GM18868 (cell line): Measurements from ENCODE around the gene BTBD19.
"Not testable (repeated sequence)": the region's sequence is repeated elsewhere in the genome, so short reads cannot be mapped to it uniquely, and the experiment has no call there.

Source experiments
- ATAC-seq: cut with Tn5 transposase; IDR thresholded peaks from one replicate; pipeline ENCODE4 v1.9.1; 2021; ENCODE audit warnings: mild to moderate bottlenecking, moderate library complexity; ENCODE audit not compliant: unreplicated experiment

Gene BTBD19

DNA sequence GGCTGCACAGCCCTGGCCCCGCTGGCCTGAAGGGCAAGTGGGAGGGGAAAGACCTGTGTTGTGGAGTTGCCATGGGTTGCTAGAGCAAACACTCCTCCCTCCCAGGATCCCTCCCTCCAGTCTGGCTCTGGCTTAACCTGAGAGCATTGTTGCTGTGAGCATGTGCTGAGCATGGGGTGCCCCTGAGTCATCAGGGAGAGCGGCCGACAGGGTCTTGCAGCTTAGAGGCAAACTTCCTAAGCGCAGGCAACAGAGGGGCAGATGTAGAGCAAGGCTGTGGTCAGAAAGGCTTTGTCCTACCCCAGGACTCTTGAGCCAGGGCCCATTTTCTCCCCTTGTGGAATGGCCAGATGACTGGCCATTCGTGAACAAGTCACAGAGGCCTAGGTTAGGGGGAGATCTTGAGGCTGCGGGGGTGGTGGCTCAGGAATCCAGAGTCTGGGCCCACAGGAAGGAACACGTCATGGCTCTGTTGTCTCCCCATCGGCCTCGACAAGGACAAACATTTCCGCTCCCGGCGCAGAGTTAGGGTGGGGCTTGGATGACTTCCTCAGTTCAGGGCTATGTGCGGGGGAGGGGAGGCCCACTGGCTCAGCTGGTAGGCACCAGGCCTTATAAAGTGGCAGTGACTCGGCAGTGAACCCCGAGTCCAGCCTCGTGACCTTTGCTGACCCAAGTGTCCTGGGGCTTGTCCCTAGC lies 810 bp upstream of the BTBD19 start:
- ATAC-seq: peak; percentile 31

DNA sequence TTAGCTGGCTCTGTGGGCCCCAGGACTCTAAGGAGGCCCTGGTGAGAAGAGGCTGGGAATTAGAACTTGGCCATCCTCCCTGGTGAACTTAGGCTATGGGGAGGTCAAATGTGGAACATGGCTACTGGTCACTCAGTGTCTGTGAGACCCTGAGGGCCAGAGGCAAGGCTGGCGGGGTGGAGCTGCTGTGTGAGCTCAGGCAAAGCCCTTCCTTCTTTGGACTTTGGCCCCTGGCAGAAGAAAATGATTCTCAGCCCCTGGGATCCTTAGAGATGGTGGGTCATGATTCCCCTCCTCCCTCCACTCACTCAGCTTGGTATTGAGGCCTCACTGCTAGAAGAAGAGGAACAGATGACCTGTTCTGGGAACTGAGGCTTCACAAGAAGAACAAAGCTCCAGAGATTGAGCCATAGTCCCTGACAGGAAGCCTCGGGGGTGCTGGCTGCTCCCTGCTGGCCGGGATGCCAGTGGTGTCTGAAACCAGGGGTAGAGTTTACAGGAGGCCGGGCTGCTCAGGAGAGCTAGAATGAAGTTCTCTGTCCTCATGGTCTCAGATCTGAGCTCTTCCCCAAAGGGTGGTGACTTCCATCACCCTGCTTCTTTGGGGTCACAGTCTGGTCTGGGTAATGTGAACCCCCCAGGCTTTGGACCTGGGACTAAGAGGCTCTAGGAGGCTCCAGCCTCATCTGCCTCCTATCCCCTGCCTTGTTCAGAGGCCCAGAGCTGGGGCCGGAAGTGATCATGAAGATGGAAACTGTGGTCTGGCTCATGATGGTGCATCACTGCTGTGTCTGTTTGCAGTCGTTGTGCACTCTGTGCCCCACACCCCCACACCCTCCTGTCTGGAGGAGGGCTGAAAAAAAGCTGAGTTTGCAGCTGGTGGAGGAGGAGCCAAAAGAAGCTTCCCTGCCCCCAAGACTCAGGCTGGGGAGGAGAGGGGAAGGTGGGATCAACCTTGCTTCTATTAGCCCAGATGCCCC lies 905 bp downstream of the BTBD19 start:
- ATAC-seq: peak; percentile 55

DNA sequence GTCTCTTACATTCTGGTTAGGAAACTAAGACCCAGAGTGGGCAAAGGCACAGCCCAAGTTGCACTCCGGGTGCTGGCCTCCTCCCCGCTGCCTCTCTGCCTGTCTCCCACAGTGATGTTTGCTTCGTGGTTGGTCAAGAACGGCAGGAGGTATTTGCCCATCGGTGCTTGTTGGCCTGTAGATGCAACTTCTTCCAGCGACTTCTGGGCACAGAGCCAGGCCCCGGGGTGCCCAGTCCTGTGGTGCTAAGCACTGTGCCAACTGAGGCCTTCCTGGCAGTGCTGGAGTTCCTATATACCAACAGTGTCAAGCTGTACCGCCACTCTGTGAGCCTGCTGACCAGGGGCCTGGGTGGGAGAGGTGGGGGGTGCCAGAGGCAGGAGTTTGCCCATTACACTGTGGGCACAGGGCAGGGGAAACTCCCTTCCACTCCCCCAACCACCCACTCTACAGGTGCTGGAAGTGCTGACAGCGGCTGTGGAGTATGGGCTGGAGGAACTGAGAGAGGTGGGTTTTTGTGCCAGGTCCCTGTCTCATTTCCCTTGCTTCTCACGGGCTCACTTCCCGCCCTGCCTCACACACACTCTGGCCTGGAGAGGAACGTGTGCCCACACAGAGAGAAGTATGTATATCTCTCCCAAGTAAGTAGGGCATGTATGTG lies 1.9 kb downstream of the BTBD19 start:
- no peak for ATAC-seq

DNA sequence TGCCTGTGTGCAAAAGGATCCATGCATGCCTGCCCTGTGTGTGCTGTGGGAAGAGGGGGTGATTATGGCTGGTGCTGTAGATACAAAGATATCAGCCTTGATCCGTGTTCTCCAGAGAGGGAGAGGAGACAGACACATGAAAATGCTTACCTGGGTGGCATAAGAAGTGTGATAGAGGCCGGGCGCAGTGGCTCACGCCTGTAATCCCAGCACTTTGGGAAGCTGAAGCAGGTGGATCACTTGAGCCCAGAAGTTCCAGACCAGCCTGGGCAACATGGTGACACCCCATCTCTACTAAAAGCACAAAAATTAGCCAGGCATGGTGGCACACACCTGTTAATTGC lies 2.4 kb downstream of the BTBD19 start:
- not testable (repeated sequence) for ATAC-seq

DNA sequence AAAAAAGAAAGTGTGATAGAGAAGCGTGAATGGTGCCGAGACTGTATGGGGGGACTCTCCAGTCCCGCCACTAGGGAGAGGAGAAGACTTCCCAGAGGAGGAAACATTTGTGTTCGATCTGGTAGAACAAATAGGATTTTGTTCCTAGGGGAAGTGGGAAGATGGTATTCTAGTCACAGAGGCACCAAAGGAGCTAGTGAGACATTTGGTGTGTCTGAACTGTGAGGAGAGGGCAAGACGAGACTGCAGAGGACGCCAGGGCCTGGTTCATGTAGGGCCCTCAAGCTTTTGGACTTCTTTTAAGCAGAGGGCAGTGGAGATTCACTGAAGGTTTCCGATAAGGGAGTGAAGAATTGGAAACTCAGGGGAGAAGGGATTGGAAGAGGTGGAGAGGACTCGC lies 2.9 kb downstream of the BTBD19 start:
- no peak for ATAC-seq

DNA sequence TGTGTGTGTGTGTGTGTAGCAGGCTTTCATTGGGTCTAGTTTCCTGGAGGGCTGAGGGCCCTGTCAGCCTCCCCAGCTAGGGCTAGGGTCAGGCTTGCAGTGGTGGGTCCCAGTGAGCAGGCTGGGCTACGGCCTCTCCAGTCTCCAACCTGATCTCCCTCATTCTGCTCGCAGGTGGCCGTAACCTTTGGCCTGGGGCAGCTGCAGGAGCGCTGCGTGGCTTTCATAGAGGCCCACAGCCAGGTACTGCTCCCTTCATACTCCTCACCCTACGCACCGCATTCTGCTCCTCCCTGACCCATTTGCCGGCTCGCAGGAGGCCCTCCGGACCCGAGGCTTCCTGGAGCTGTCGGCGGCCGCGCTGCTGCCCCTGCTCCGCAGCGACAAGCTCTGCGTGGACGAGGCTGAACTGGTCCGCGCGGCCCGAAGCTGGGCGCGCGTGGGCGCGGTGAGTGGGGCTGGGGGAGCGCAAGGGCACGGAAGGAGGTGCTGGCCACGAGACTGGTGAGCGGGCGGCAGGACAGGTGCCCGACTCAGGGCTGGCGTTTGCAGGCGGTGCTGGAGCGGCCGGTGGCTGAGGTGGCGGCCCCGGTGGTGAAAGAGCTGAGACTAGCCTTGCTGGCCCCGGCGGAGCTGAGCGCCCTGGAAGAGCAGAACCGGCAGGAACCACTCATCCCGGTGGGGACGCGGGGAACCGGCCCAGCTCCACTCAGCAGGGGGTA lies 4.7 kb downstream of the BTBD19 start:
- no peak for ATAC-seq

DNA sequence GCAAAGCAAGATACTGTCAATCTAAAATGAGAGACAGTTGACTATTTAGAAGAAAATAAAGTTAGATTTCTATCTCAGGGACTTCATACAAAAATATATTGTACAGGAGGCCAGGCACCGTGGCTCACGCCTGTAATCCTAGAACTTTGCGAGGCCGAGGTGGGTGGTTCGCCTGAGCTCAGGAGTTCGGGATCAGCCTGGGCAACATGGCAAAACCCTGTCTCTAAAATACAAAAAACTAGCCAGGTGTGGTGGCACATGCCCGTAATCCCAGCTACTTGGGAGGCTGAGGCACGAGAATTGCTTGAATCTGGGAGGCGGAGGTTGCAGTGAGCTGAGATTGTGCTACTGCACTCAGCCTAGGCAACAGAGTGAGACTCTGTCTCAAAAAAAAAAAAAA lies 7.6 kb downstream of the BTBD19 start:
- not testable (repeated sequence) for ATAC-seq

DNA sequence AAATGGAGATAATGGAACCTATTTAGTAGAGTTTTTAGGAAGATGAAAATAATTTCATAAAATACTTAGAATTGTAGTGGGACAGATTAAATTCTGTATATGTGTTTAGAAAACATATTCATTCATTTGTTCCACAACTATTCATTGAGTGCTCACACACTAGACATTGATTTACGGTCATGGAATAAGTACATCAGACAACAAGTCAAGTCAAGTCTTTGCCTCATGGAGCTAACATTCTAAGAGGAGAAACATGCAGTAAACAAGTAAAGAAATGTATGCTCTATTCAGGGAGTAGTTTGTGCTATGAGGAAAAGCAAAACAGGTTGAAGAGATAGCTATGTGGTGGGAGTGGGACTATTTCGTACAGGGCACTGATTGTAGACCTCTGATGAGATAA lies 9.0 kb downstream of the BTBD19 start:
- ATAC-seq: no peak

DNA sequence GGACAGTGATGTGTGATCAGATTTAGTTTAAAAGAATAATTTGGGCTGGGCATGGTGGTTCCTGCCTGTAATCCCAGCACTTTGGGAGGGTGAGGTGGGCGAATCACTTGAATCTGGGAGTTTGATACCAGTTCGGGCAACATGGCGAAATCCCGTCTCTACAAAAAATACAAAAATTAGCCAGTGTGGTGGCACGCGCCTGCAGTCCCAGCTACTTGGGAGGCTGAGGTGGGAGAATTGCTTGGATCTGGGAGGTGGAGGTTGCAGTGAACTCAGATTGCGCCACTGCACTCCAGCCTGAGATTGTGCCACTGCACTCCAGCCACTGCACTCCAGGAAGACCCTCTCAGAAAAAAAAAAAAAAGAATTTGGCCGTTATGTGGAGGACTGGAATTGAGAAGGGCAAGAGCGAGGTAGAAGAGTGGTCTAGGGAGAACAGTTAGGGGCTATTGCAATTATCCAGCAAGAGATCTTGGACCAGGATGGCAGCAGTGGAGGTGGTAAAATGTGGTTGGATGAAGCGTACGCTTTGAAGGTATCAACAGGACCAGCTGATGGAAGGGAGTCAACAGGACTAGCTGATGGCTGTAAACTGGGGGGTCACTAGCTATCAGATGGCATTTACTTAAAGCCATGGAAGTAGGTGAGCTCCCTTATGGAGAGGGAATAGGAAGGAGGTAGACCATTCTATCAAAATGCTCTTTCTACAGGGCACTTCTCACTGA lies 9.6 kb downstream of the BTBD19 start:
- ATAC-seq: no peak

DNA sequence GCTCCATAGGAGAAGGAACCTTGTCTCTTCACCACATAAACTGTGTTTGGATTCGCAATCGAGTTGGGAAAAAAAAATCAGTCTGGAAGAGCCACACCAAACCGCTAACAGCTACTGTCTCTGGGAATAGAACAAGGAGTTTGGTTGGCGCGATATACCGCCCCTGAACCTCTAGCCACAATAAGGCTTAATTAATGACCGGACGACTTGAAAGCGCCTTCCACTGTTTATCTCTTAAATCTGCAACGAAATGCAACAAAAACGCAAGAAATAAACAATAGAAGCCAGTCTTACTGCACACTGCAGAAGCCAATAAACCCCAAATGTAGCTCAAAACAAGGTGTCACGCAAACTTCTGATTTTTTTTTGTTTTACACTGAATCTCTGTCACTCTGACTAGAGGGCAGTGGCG lies 10.9 kb downstream of the BTBD19 start:
- ATAC-seq: no peak

DNA sequence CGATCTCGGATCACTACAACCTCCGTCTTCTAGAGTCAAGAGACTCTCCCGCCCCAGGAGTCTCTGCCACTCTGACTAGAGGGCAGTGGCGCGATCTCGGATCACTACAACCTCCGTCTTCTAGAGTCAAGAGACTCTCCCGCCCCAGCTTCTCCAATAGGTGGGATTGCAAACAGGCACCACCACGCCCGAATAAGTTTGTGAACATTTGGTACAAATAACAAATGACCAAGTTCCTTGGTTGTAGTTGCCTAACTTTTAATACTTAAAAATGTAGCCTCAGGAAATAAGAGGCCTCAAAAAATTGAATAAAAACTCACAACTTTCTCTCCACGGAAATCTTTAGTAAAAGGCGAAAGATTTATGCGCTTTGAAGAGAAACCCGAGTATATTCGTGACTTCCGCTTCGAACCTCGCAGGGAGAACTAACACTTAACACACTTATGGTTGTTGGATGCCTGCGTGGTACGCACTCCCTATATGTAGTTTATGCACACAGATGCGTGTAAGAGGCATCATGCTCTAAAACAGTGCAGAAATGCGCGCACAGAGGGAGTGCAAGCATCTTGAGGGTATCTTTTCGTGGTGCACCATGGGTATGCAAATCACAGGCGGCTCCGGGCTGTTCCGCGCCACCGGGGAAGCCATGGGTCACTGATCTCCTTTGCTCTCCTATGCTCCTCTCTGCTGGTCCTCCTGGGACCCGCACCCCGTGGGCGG lies 11.4 kb downstream of the BTBD19 start:
- peak; percentile 85 for ATAC-seq

DNA sequence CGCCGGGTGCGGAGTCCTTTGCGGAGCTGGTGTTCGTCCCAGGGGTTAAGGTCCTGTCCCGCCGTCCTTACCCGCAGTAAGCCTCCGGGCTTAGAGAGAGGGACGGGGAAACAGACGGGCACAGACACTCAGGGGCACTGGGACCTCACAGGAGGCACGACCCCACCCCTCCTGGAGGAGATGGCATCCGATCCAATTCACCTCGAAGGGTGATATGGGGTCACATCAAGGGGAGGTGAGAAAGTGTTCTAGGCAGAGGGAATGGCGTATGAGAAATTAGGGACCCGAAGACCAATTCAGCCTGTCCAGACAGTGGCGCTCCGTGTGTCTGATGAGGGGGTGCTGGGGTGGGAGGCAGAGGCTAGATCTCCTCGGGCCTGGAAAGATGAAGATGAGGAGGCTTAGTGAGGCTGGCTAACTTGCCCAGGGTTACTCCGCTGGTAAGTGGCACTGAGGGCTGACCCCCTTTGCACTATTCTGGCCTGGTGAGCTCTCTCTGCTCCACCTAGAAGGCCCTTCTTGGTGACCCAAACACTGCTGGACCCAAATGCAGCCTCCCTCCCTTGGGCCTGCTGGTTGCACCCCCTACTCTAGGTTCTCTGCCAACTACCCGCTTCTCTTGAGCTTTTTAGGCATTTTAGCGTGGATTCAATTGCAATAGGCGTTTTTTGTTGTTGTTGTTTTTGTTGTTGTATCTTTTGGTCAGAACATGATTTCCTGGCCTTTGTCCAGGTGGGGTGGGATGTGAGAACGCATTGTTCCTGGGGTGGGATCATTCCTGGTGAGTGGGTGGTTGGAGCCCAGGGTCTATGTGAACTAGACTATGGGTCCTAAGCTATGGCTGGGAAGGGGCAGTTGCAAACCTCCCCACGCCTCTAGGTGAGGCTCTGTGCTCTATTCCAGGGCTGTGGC lies 12.3 kb downstream of the BTBD19 start:
- no peak for ATAC-seq

DNA sequence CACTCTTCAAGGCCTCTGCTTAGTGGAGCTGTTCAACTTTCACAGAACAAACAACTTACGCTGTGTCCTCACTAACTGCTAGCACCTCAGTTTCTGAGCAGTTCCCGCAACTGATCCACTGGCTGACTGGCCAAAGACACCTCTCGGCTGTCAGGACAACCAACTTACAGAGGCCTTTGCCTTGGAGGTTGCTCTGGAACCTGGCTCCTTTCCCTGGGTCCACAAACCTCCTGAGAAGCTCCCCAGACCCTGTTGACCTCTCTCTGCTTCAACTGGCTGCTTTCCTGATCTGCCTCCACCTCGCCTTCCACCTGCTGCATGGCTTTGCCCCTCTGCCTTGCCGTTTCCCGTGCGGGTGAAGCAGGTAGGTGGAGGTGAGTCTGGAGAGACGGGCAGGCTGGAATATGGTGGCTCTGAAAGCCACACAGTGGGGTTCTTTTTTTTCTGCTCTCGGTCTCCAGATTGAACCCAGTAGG lies 13.0 kb downstream of the BTBD19 start:
- ATAC-seq: no peak

DNA sequence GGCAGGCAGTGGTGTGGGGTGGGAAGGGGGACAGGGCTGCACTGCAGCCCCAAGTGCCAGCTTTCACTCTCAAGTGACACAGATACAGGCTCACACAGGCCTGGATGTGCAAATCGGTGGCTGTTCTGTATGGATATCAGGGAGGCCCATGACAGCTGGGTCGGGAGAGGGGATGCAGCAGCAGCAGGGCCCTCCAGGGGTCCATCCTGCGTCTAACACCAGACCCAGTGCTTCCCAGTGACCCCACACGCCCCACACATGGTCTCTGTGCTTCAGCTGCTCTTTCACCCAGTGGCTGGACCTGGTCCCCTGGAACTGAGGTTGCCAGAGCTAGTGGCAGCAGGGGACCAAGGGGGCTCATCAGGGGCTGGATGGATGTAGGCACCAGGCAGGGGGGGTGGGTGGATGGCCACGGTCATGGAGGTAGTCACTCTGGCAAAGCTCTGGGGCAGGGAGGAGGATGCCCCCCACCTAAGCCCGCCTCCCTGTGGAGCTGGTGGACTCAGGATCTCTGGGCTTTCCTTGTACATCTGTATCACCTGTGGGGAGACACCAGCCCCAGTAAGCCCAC lies 13.9 kb downstream of the BTBD19 start:
- no peak for ATAC-seq

DNA sequence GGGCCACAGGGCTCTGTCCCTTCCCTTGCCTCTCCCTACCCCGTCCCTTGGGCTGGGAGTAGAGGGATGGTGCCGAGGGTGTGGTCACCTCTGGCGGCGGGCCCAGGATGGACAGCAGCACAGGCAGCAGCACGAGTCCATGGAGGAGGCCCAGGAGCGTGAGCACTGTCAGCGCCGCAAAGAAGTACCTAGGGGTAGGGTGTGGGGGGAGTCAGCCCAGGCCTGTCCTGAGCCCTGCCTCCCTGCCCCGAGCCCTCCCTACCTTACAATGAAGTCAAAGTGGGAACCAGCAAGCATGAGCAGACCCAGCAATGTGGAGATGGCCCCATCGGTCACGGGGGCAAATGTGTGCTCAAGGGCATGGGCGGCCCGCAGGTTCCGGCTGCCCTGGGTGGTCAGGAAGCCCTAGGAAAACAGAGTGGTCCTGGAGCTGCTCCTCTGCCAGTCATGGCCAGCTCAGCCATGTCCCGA lies 14.7 kb downstream of the BTBD19 start:
- ATAC-seq: no peak

DNA sequence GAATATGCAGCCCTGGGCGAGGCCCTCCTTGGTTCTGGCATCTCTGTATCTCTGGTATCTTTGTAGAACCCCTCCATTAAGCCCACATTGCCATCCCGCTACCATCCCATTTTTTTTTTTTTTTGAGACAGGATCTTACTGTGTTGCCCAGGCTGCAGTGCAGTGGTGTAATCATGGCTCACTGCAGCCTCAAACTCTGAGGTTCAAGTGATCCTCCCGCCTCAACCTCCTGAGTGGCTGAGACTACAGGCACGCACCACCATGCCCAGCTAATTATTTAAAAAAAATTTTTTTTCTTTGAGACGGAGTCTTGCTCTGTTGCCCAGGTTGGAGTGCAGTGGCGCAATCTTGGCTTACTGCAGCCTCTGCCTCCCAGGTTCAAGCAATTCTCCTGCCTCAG lies 16.1 kb downstream of the BTBD19 start:
- ATAC-seq: not testable (repeated sequence)

DNA sequence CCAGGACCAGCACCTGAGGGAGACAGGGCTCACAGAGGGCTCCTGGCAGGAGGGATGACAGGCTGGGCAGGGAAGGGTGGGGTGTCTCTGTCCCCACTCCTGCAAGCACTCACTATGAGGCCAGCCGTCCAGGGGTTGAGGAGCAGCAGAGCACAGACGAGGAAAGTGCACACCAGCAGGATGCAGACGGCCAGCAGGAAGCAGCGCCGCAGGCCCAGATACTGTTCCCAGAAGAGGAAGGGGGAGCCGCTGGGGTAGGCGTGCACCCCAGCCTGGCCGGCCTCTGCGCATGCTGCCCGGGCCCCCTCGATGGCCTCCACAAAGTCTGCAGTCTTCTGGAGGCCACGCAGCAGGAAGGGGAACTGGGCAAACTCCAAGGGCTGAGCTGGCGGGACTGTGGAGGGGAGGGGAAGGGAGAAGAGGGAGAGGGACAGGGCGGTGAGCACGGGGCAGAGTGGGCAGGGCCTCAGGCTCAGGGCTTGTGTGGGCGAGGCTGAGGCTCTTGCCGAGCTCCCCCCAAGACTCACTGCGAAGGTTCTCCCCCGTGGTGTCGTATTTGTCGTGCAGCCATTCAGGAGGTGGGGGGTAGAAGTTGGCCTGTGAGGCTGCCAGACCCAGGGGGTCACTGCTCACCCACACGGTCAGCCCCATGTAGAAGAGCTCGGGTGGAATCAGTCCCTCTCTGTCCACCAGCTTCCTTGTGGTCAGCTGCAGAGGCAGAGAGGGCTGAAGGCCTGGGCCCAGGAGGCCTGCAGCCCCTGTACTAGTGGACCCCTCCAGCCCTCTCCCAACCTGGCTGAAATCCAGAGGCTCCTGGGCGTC lies 18.3 kb downstream of the BTBD19 start:
- no peak for ATAC-seq
